Middle frontal gyrus (tissue), 1 donor: ENCODE measurements around the gene PTOV1.
"Not testable (repeated sequence)": the region's sequence is repeated elsewhere in the genome, so short reads cannot be mapped to it uniquely, and the experiment has no call there.

Experiments
- DNase-seq: peaks from one replicate; pipeline ENCODE4 v3.0.0-alpha.2; 2015; ENCODE audit warnings: low spot score; ENCODE audit errors: extremely low spot score

The PTOV1 gene

GRCh38 chr19:49817964-49818648 is 32.9 kb upstream of the PTOV1 start, which contains the start of gene MED25:
MED25 (plus strand) TSS chr19:49818289; CDS start chr19:49818342, 53 bp downstream.
- peak; percentile 79 for DNase-seq

GRCh38 chr19:49818649-49819370 is 32.1 kb upstream of the PTOV1 start:
- DNase-seq: no peak

- not testable (repeated sequence) for DNase-seq
These were observed 31.4 kb upstream of the PTOV1 start for GRCh38 chr19:49819452-49820115.

GRCh38 chr19:49820125-49820524 is 30.8 kb upstream of the PTOV1 start:
- no peak for DNase-seq

- no peak for DNase-seq
These were observed 27.5 kb upstream of the PTOV1 start for GRCh38 chr19:49823472-49823871.

GRCh38 chr19:49824662-49825061 is 26.3 kb upstream of the PTOV1 start:
- DNase-seq: no peak

- no peak for DNase-seq
These were observed 23.9 kb upstream of the PTOV1 start for GRCh38 chr19:49827034-49827433.

GRCh38 chr19:49829200-49829599 is 21.8 kb upstream of the PTOV1 start:
- no peak for DNase-seq

GRCh38 chr19:49829721-49830120 is 21.2 kb upstream of the PTOV1 start:
- no peak for DNase-seq

- no peak for DNase-seq
These were observed 20.2 kb upstream of the PTOV1 start for GRCh38 chr19:49830766-49831165.

- no peak for DNase-seq
These were observed 19.4 kb upstream of the PTOV1 start for GRCh38 chr19:49831592-49831991.

GRCh38 chr19:49832556-49832955 is 18.4 kb upstream of the PTOV1 start:
- no peak for DNase-seq

- no peak for DNase-seq
These were observed 17.4 kb upstream of the PTOV1 start for GRCh38 chr19:49833599-49833998.

GRCh38 chr19:49835562-49835961 is 15.4 kb upstream of the PTOV1 start:
- DNase-seq: no peak

GRCh38 chr19:49836176-49837008 is 14.6 kb upstream of the PTOV1 start:
- no peak for DNase-seq

GRCh38 chr19:49837009-49837310 is 14.0 kb upstream of the PTOV1 start:
- no peak for DNase-seq

GRCh38 chr19:49837425-49837824 is 13.5 kb upstream of the PTOV1 start:
- no peak for DNase-seq

- no peak for DNase-seq
These were observed 11.9 kb upstream of the PTOV1 start for GRCh38 chr19:49838885-49839588.

- no peak for DNase-seq
These were observed 11.2 kb upstream of the PTOV1 start for GRCh38 chr19:49839713-49840112.

GRCh38 chr19:49840321-49840720 is 10.6 kb upstream of the PTOV1 start:
- no peak for DNase-seq

GRCh38 chr19:49840736-49841249 is 10.2 kb upstream of the PTOV1 start:
- DNase-seq: no peak
